H1 (cell line): Measurements from ENCODE around the gene VSIG10L. TPM values are rescaled to one million over a fixed set of nuclear protein-coding genes. Genes with fewer than 3 reads are reported as not detected.

Source experiments
- BRCA1 ChIP-seq: IDR thresholded peaks from 2 replicates; pipeline ENCODE4 v1.6.1; 2012; ENCODE audit warnings: low read depth, low read length, improper control_type of control experiment
- CTBP2 ChIP-seq: IDR thresholded peaks from 2 replicates; pipeline ENCODE4 v1.7.0; 2011; ENCODE audit warnings: borderline replicate concordance, mild to moderate bottlenecking, moderate library complexity, mixed read lengths, low read length; ENCODE audit not compliant: insufficient read depth, insufficient read length
- CTCF ChIP-seq, 3 experiments: IDR thresholded peaks; 1 replicate in 2 of 3; 2 replicates in 1 of 3; pipeline versions ENCODE4 v1.5.1 to v1.6.1; 2011; ENCODE audit warnings: low read length in 3 of 3, mild to moderate bottlenecking in 3 of 3, inconsistent platforms in 2 of 3, low read depth in 1 of 3, moderate library complexity in 1 of 3; ENCODE audit not compliant: insufficient read depth in 1 of 3; ENCODE audit errors: control extremely low read depth in 1 of 3
- FOSL1 ChIP-seq: IDR thresholded peaks from 2 replicates; pipeline ENCODE4 v1.6.1; 2011; ENCODE audit warnings: mild to moderate bottlenecking, low read depth, low read length, moderate library complexity; ENCODE audit not compliant: insufficient read depth
- GTF2F1 ChIP-seq: IDR thresholded peaks from 2 replicates; pipeline ENCODE4 v1.6.1; 2012; ENCODE audit warnings: low read depth, low read length, improper control_type of control experiment, borderline replicate concordance
- JUN ChIP-seq: IDR thresholded peaks from 2 replicates; pipeline ENCODE4 v1.6.1; 2011; ENCODE audit warnings: low read depth, mild to moderate bottlenecking, improper control_type of control experiment, low read length
- NRF1 ChIP-seq: IDR thresholded peaks from 2 replicates; pipeline ENCODE4 v1.6.1; 2011; ENCODE audit warnings: mild to moderate bottlenecking, low read depth, low read length, improper control_type of control experiment
- RAD21 ChIP-seq, 2 experiments: IDR thresholded peaks in 1 of 2; conservative IDR thresholded peaks in 1 of 2; 2 replicates each; pipeline ENCODE4 v1.6.1; 2011; ENCODE audit warnings: low read depth in 2 of 2, low read length in 2 of 2, improper control_type of control experiment in 1 of 2, inconsistent platforms in 1 of 2, mild to moderate bottlenecking in 1 of 2, moderate library complexity in 1 of 2
- RXRA ChIP-seq: IDR thresholded peaks from 2 replicates; pipeline ENCODE4 v1.6.1; 2011; ENCODE audit warnings: low read depth, mild to moderate bottlenecking, low read length, moderate library complexity; ENCODE audit not compliant: insufficient read depth
- SIN3A ChIP-seq, 2 experiments: IDR thresholded peaks in 1 of 2; conservative IDR thresholded peaks in 1 of 2; 2 replicates each; pipeline ENCODE4 v1.6.1; 2011 to 2012; ENCODE audit warnings: low read length in 2 of 2, improper control_type of control experiment in 1 of 2, low read depth in 1 of 2, mild to moderate bottlenecking in 1 of 2
- TBP ChIP-seq: IDR thresholded peaks from 2 replicates; pipeline ENCODE4 v1.6.1; 2011; ENCODE audit warnings: low read depth, low read length, improper control_type of control experiment
- YY1 ChIP-seq: IDR thresholded peaks from 2 replicates; pipeline ENCODE4 v1.6.1; 2011; ENCODE audit warnings: low read depth, mild to moderate bottlenecking, low read length
- polyA plus RNA-seq, 7 experiments: library from polyadenylated mRNA; depleted of rRNA in 3 of 7; stranded (reverse) in 5 of 7; unstranded in 2 of 7; fragments of >200 nt in 5 of 7; fragments of 200-250 nt in 2 of 7; gene quantifications; 1 replicate in 5 of 7; 2 replicates in 1 of 7; 4 replicates in 1 of 7; pipeline versions ENCODE4 v1.2.1 to v1.2.3, GENCODE V29; 2011 to 2013; ENCODE audit warnings: missing spikeins in 2 of 7, mixed read lengths in 2 of 7
- total RNA-seq: library from RNA; stranded (reverse); fragmentation: NEBNext Ultra II Directional; extraction: Animal tissue kit (Norgen Biotek cat#: 25700); gene quantifications from 2 replicates; pipeline ENCODE4 v1.2.1, GENCODE V29; 2021

Gene VSIG10L
- total and polyA plus RNA-seq, 2 of the 8 experiments (the other 6 are each of a cell fraction or from before 2014, with no cell fraction given): 10.3 to 10.4 TPM

- TF ChIP-seq CTCF (IDR thresholded peaks at IDR 0.05; ENCODE audit: control extremely low read depth in 1 of 3, insufficient read depth in 1 of 3, low read depth in 1 of 3, low read length in 3 of 3): peak in 2 of 3 experiments; percentile 32 to 59; a peak in 3 of 4 replicates
- no peak for TF ChIP-seq SIN3A (conservative IDR thresholded peaks at IDR 0.05 in 1 of 2, IDR thresholded peaks at IDR 0.05 in 1 of 2; ENCODE audit: low read depth in 1 of 2, low read length in 2 of 2)
- TF ChIP-seq RXRA: no peak
- TF ChIP-seq TBP: no peak; the same call in 1 of the 2 replicates
- TF ChIP-seq BRCA1: no peak
- TF ChIP-seq NRF1: no peak
- no peak for TF ChIP-seq CTBP2
- no peak for TF ChIP-seq FOSL1
- peak in 1 of 2 experiments; percentile 44; a peak in 2 of 4 replicates for TF ChIP-seq RAD21 (IDR thresholded peaks at IDR 0.05 in 1 of 2, conservative IDR thresholded peaks at IDR 0.05 in 1 of 2; ENCODE audit: low read depth in 2 of 2, low read length in 2 of 2)
- TF ChIP-seq YY1: 0 out of 2 replicates have a peak, but pooled peaks have one; percentile 58
- TF ChIP-seq GTF2F1: no peak
- TF ChIP-seq JUN: no peak
Measured at GRCh38 chr19:51327066-51328001, 14.6 kb downstream of the VSIG10L start (continued).
